NCI-H2081 treated with DMSO at 0.1 percent for 48 hours (cell line): ENCODE data around the gene ANKHD1.
"Not testable (repeated sequence)": the region's sequence is repeated elsewhere in the genome, so short reads cannot be mapped to it uniquely, and the experiment has no call there.

Source experiments
- DNase-seq: peaks from one replicate; lab custom pipeline; 2025; lab: John Stamatoyannopoulos, UW

The ANKHD1 gene

DNA sequence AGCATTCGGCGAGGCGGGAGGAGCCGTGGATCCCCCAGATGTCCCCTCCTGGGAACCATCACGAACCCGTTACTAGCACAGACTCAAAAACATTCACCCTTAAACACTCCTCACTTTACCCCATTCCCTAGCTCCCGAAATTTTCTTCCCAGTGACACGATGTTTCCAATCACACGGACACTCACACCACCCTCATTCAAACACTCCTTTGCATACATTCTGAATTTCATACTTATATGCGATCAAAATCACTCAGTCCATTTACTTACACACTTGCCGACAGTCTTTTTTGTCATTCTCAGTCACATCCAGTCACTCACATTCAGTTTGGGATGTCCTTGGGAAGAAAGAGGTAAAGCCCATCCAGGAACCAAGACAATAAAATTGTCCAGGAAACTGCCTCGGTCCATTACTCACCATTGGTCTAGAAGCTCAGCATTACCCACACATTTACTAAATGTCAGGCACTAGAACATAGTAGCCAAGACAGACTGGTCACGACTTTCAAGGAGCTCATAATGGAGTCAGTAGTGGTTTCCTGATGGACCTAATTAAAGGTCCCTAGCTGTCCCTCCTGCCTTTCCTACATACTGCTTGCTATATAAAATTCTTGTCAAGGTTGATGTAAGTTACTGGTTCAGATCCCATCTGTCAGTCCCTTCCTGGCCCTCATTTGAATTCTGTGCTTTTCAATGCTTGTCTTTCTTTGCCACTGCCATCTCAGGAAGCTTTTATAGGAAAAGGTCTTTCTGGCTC is 163.6 kb downstream of the ANKHD1 start:
- DNase-seq, result no peak

- no peak for DNase-seq
These were observed 164.1 kb downstream of the ANKHD1 start for GRCh38 chr5:140565780-140566095.

DNA sequence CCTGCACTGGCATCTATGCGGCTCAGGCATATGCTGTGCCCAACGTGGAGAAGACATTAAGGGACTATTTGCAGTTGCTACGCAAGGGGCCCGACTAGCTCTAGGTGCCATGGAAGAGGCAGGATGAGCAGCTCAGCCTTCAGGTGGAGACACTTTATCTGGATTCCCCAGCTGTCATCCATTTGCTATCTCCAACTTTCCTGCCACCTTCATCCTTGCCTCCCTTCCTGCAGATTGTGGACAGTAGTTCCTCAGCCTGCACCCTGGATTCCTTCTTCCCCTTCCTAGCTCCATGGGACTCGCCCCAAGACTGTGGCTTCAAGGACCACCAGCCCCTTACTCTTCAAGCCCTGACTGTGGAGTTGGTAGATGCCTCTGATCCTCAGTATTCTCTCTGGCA is 165.0 kb downstream of the ANKHD1 start:
- DNase-seq, result no peak

DNA sequence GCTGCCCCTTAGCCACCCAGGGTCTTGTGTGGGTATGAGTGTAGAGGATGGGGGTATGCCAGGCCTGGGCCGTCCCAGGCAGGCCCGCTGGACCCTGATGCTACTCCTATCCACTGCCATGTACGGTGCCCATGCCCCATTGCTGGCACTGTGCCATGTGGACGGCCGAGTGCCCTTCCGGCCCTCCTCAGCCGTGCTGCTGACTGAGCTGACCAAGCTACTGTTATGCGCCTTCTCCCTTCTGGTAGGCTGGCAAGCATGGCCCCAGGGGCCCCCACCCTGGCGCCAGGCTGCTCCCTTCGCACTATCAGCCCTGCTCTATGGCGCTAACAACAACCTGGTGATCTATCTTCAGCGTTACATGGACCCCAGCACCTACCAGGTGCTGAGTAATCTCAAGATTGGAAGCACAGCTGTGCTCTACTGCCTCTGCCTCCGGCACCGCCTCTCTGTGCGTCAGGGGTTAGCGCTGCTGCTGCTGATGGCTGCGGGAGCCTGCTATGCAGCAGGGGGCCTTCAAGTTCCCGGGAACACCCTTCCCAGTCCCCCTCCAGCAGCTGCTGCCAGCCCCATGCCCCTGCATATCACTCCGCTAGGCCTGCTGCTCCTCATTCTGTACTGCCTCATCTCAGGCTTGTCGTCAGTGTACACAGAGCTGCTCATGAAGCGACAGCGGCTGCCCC is 165.6 kb downstream of the ANKHD1 start:
- no peak for DNase-seq

DNA sequence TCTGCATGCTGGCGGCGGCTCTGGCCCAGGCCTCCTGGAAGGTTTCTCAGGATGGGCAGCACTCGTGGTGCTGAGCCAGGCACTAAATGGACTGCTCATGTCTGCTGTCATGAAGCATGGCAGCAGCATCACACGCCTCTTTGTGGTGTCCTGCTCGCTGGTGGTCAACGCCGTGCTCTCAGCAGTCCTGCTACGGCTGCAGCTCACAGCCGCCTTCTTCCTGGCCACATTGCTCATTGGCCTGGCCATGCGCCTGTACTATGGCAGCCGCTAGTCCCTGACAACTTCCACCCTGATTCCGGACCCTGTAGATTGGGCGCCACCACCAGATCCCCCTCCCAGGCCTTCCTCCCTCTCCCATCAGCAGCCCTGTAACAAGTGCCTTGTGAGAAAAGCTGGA is 166.2 kb downstream of the ANKHD1 start:
- DNase-seq, result no peak

GRCh38 chr5:140568443-140569063 is 166.9 kb downstream of the ANKHD1 start:
- no peak for DNase-seq

GRCh38 chr5:140569197-140569596 is 167.6 kb downstream of the ANKHD1 start:
- no peak for DNase-seq

DNA sequence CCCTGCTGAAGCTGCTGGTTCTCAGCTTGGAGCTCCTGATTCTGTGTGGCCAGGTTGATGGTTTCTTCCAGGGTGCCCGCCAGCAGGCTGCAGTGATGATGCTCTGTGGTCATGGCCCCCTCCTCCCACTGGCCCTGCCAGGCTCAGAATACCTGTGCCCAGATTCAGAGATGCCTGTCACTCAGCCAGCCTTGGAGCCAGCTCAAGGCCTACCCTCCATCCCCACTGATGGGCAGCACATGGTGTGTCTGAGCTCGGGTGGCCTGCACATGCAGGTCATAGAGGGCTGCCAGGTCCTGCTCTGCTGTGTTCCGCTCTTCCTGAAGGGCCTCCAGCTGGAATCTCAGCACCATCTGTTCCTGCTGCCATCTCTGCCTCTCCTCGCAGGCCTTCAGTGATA is 168.4 kb downstream of the ANKHD1 start:
- DNase-seq, result no peak

DNA sequence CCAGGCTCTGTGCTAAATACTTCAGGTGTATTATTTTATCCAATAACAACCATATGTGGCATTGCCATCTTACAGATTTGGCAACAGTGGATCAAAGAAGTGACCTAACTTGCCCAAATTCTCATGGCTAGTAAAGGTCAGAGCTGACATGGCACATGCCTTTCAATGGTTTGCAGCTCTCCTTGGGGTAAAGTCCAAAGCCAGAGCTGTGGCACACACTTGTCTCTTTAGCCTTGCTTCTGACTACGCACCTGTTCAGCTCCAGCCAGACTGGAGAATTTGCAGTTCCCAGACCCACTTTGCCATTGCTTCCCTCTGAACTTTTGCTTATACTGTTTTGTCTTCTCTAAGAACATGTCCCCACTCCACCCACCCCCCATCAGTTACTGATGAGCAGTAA is 168.9 kb downstream of the ANKHD1 start:
- no peak for DNase-seq

DNA sequence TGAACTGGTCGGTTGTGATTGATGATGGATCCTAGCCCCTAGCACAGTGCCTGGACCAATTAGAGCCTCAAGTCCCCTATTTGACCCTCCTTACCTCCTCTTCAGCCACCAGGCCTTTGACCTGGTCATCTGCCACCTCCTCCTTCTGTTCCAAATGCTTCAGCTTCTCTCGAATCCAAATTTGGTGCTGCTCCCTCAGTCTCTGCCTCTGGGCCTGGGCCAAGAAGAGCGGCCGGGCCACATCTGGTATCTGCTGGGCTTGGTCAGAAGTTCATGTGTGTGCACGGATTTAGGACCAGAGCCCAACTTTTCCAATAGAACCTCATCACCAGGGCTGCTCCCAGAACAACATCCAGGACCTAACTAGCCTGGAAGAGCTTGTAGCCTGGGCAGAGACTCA is 169.5 kb downstream of the ANKHD1 start:
- DNase-seq, result no peak

DNA sequence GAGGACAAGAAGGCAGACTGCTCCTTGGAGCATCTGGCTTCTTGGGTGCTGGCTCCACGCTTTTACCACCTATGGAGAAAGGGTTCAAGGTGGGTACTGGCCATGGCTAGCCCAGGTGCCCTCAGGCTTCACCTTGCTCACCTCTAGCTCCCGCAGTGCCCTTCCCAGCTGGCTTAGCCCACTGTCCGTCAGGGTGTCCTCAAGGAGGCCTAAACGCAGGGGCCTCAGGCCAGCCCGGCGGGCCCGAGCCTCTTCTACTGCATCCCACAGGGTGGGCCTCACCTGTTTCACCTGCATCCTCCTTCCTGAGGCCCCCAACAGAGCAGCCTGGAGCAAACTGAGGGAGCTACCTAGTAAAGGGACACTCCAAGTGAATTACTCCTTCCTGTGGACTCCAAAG is 172.1 kb downstream of the ANKHD1 start:
- DNase-seq, result no peak

- DNase-seq, result no peak
These were observed 172.5 kb downstream of the ANKHD1 start for GRCh38 chr5:140574165-140574564.

GRCh38 chr5:140575309-140575708 is 173.7 kb downstream of the ANKHD1 start:
- no peak for DNase-seq

DNA sequence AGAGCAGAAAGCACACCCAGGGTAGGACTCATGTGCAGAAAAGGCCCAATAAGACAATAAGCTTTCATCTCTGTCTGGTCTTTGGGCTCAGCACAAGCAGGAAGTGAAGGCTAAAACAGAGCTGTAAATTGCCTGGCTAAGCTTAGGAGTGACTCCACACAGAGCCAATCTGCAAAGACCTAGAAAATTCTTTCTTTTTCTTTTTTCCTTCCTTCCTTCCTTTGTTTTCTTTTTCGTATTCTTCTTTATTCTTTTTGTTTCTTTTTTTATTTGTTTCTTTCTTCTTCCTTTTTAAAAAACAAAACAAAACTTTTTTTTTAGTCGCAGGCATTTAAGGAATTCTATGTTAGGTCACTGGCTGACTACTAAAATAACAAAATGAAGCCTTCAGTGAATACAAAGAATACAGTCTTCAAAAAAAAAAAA is 175.2 kb downstream of the ANKHD1 start:
- no peak for DNase-seq

GRCh38 chr5:140579188-140579747 is 177.6 kb downstream of the ANKHD1 start:
- not testable (repeated sequence) for DNase-seq

DNA sequence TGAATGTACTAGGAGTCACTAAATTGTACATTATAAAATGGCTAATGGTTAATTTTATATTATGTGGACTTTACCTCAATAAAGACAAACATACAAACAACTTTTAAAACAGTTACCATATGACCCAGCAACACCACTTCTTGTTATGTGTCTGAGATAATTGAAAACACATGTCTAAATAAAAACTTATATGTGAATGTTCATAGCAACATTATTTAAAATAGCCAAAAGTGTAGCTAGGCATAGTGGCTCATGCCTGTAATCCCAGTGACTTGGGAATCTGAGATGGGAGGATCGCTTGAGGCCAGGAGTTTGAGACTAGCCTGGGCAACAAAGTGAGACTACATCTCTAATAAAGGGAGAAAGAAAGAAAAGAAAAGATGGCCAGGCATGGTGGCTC is 185.9 kb downstream of the ANKHD1 start:
- DNase-seq, result no peak

DNA sequence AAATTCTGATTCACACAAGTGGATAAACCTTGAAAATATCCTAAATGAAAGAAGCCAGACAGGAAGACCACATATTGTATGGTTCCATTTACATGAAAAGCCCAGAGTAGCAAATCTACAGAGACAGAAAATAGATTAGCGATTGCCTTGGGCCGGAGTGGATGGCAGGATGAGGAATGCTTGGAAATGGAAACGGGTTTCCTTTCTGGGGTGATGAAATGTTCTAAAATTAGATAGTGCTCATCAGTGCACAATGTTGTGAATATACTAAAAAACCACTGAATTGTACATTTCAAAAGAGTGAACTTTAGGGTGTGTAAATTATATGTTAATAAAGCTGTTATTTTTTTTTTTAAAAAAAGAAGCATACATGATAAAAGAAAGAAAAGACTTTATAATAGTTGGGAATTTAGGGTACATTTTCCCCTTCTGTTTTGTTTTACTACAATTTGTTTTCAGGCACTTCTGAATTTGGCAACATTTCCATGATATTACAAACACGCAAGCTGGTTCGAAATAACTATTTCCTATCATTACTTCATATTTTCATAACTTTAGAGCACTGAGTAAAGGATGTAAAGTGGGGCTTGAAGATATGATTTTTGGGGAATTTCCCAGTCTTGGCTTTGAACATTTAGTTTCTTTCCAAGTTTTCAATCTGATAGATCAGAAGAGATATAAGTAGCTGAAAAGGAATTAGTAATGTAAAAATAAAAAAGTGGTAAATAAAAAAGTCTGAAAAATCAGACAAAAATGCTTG is 186.9 kb downstream of the ANKHD1 start:
- no peak for DNase-seq
